ENCODE results near the gene THPO.

The THPO gene

DNA sequence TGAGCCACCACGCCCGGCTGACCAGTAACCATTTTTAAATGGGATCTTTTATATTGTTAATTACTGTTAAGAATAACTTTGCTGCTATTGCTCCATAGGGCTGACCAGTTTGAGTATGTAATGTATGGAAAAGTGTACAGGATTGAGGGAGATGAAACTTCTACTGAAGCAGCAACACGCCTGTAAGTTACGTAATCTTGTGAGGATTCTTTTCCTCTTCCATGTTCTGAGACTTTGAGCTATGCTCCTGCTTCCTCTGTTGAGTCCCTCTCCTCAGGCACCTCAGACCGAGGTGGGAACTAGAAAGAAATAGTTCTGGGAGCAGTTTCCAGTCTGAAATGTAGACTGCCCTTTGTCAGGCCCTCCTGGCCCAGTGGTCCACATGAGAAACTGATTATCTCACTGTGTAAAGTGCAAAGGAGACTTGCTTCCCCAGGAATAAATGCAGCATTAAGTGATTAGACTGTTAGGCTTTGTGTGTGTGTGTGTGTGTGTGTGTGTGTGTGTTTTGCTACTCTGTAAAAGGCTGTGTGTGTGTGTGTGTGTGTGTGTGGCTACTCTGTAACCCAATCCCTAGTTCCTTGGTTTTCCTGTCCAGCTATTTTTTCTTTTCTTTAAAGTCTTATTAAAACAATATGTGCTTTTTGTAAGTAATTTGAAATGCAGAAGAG lies 11.3 kb downstream of the THPO start:
- TF ChIP-seq, protein P1, sequence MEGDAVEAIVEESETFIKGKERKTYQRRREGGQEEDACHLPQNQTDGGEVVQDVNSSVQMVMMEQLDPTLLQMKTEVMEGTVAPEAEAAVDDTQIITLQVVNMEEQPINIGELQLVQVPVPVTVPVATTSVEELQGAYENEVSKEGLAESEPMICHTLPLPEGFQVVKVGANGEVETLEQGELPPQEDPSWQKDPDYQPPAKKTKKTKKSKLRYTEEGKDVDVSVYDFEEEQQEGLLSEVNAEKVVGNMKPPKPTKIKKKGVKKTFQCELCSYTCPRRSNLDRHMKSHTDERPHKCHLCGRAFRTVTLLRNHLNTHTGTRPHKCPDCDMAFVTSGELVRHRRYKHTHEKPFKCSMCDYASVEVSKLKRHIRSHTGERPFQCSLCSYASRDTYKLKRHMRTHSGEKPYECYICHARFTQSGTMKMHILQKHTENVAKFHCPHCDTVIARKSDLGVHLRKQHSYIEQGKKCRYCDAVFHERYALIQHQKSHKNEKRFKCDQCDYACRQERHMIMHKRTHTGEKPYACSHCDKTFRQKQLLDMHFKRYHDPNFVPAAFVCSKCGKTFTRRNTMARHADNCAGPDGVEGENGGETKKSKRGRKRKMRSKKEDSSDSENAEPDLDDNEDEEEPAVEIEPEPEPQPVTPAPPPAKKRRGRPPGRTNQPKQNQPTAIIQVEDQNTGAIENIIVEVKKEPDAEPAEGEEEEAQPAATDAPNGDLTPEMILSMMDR (IDR thresholded peaks at IDR 0.05; ENCODE audit: insufficient read depth, low read depth, low read length, missing control alignments), result no peak
- no peak overlapping the region for H3K4me3 ChIP-seq (ENCODE audit: low read depth, low read length)
- DNase-seq (ENCODE audit: low read depth), result no peak

DNA sequence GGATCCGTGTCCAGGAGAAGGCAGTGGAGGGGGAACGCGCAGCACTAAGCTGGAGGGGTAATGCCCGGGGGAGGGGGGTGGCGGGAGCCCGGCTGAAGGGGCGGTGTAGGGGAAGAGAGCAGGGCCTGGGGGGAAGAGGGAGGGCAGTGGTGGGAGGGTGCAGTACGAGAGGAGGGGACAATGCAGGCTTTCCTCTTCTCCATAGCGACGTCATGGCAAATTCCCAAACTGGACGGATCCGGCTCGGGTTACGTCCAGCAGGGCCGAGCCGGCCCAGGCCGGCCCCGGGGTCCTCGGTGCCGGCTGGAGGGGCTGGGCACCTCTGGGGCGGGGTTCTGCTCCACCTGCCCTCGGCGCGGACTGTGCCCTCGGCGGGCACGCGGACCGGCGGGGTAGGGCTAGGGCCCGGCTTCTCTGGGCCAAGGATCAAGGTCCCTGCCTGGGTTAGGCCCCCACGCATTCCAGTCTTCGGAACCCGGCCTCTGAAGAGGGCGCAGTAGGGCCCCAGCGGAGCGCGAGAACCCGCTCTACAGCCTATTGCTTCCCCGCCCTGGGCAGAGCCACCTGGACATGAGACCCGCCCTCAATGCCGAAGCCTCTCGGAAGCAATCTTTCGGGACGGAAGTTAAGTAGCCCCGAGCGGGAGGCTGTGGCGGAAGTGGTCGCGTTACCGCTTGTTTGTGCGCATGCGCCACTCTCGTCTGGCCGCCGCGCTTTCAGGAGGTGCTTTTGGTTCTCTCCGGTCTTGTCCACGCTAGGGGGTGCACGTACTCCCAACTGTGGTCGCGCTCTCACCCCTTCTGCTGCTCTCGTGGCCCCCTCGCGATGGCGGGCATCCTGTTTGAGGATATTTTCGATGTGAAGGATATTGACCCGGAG lies 15.1 kb downstream of the THPO start:
- TF ChIP-seq, protein P1 (IDR thresholded peaks at IDR 0.05; ENCODE audit: insufficient read depth, low read depth, low read length, missing control alignments), result peak; percentile 67
- peak overlapping the region; percentile 86 for H3K4me3 ChIP-seq (ENCODE audit: low read depth, low read length)
- peak; percentile 99 for DNase-seq (ENCODE audit: low read depth)

- H3K4me3 ChIP-seq (ENCODE audit: low read depth, low read length), result peak overlapping the region; percentile 86
- DNase-seq (ENCODE audit: low read depth), result peak; percentile 50
- TF ChIP-seq, protein P1 (IDR thresholded peaks at IDR 0.05; ENCODE audit: insufficient read depth, low read depth, low read length, missing control alignments), result no peak
These were observed 15.9 kb downstream of the THPO start for GRCh38 chr3:184361932-184362667.

- peak within 1 kb of the TSS; percentile 86 for H3K4me3 ChIP-seq (ENCODE audit: low read depth, low read length)
- DNase-seq (ENCODE audit: low read depth), result peak; percentile 54
- TF ChIP-seq, protein P1 (IDR thresholded peaks at IDR 0.05; ENCODE audit: insufficient read depth, low read depth, low read length, missing control alignments), result no peak
These were observed 16.5 kb downstream of the THPO start, which contains the start of the genes CLCN2 and POLR2H for GRCh38 chr3:184361532-184361931. CLCN2 (minus strand) TSS chr3:184361605; CDS start chr3:184361479, 126 bp downstream. POLR2H (plus strand) TSS chr3:184361710; CDS start chr3:184363493, 1,783 bp downstream.

- no peak for DNase-seq (ENCODE audit: low read depth)
- TF ChIP-seq, protein P1 (IDR thresholded peaks at IDR 0.05; ENCODE audit: insufficient read depth, low read depth, low read length, missing control alignments), result no peak
- H3K4me3 ChIP-seq (ENCODE audit: low read depth, low read length), result peak overlapping the region; percentile 60
These were observed 17.0 kb downstream of the THPO start for GRCh38 chr3:184360929-184361531.
